AG20443 (cell line): ENCODE data around the gene UVSSA.

ENCODE experiments used
- DNase-seq: peaks from one replicate; pipeline ENCODE4 v3.0.0; 2012; ENCODE audit warnings: low spot score, mixed read lengths

The UVSSA gene

GRCh38 chr4:1348746-1349145 is 1.7 kb downstream of the UVSSA start:
- DNase-seq, result no peak

GRCh38 chr4:1349359-1350168 is 2.6 kb downstream of the UVSSA start:
- no peak for DNase-seq

- no peak for DNase-seq
These were observed 3.1 kb downstream of the UVSSA start for GRCh38 chr4:1350169-1350520.

- DNase-seq, result peak; percentile 86
These were observed 5.0 kb downstream of the UVSSA start for GRCh38 chr4:1351854-1352566.

- DNase-seq, result no peak
These were observed 5.5 kb downstream of the UVSSA start for GRCh38 chr4:1352567-1352900.

- no peak for DNase-seq
These were observed 6.4 kb downstream of the UVSSA start for GRCh38 chr4:1353186-1354055.

- DNase-seq, result no peak
These were observed 7.4 kb downstream of the UVSSA start for GRCh38 chr4:1354136-1354982.

GRCh38 chr4:1354983-1355275 is 7.9 kb downstream of the UVSSA start:
- no peak for DNase-seq

- no peak for DNase-seq
These were observed 8.4 kb downstream of the UVSSA start for GRCh38 chr4:1355378-1355777.

GRCh38 chr4:1356181-1356998 is 9.4 kb downstream of the UVSSA start:
- peak; percentile 78 for DNase-seq

- DNase-seq, result no peak
These were observed 10.6 kb downstream of the UVSSA start for GRCh38 chr4:1357356-1358248.

- no peak for DNase-seq
These were observed 11.6 kb downstream of the UVSSA start for GRCh38 chr4:1358421-1359143.

- peak; percentile 75 for DNase-seq
These were observed 12.1 kb downstream of the UVSSA start for GRCh38 chr4:1359144-1359501.

GRCh38 chr4:1359976-1360375 is 13.0 kb downstream of the UVSSA start:
- no peak for DNase-seq

- DNase-seq, result peak; percentile 67
These were observed 13.6 kb downstream of the UVSSA start for GRCh38 chr4:1360423-1361283.

GRCh38 chr4:1361431-1361830 is 14.4 kb downstream of the UVSSA start:
- no peak for DNase-seq

GRCh38 chr4:1362046-1362445 is 15.0 kb downstream of the UVSSA start:
- no peak for DNase-seq

GRCh38 chr4:1362521-1362920 is 15.5 kb downstream of the UVSSA start:
- DNase-seq, result no peak

GRCh38 chr4:1363513-1363912 is 16.5 kb downstream of the UVSSA start:
- no peak for DNase-seq
